ENCODE results near the gene FBF1. TPM values are rescaled to one million over a fixed set of nuclear protein-coding genes. Genes with fewer than 3 reads are reported as not detected.

FBF1 gene
- total and polyA plus RNA-seq, 4 experiments from 2014 or later = 3.7 to 42.7 (median 21.8) TPM

- peak overlapping the region; percentile 60 for H3K27ac ChIP-seq (ENCODE audit: low read depth, low read length)
- no peaks in the 10 kb centered on the region for H3K9me3 Mint-ChIP-seq
- peak overlapping the region; percentile 90 to 94 (median 93) for H3K27ac Mint-ChIP-seq
- H3K4me1 Mint-ChIP-seq = peaks cover 15 to 34% (median 25%) of the 10 kb centered on the region in 4 donors
- H3K4me3 Mint-ChIP-seq = peak overlapping the region in 7 of 8 donors; percentile 54 to 84 (median 67)
- no peaks in the 10 kb centered on the region for H3K36me3 Mint-ChIP-seq
- ChIA-PET CTCF (ENCODE audit: partially characterized antibody) (interaction anchor here (0.7 to 14.6 kb wide), 7 partner anchors 9 to 115 kb away, joined by 3 to 266 read pairs (median 3); partner anchors contain the start of genes TRIM47, TRIM65 and WBP2), POLR2A (ENCODE audit: partially characterized antibody) (interaction anchor here (0.7 to 23.4 kb wide), 10 partner anchors 9 to 115 kb away, joined by 3 to 563 read pairs (median 7); partner anchors contain the start of genes FBF1, TRIM47, TRIM65 and UNK)
- peaks cover 23% of the 10 kb centered on the region for H3K4me1 ChIP-seq (ENCODE audit: insufficient read depth, low read length)
- H3K9me3 ChIP-seq (ENCODE audit: control insufficient read depth in 1 of 2, low read length in 2 of 2) = no peaks in the 10 kb centered on the region
- DNase-seq = peak; percentile 44 to 82 (median 50)
- H3K36me3 ChIP-seq (ENCODE audit: insufficient read depth, low read length) = no peaks in the 10 kb centered on the region
- no peaks in the 10 kb centered on the region for H3K27me3 ChIP-seq (ENCODE audit: insufficient read depth, low read length)
- H3K27me3 Mint-ChIP-seq = no peaks in the 10 kb centered on the region
- intact Hi-C loops (cut with micrococcal nuclease) = no loop called here
- H3K4me3 ChIP-seq (ENCODE audit: low read length in 2 of 2) = no peak overlapping the region
Measured at GRCh38 chr17:75864448-75864871, 76.4 kb downstream of the FBF1 start.

GRCh38 chr17:75861927-75862317 lies 78.9 kb downstream of the FBF1 start:
- no peaks in the 10 kb centered on the region for H3K27me3 Mint-ChIP-seq
- no peak overlapping the region for H3K4me3 Mint-ChIP-seq
- peaks cover 22 to 47% (median 32%) of the 10 kb centered on the region in 4 donors for H3K4me1 Mint-ChIP-seq
- Histone ChIP-seq H3K4me3 (ENCODE audit: low read length in 2 of 2) (no peak overlapping the region), H3K27me3 (ENCODE audit: insufficient read depth, low read length) (no peaks in the 10 kb centered on the region), H3K9me3 (ENCODE audit: control insufficient read depth in 1 of 2, low read length in 2 of 2) (no peaks in the 10 kb centered on the region), H3K36me3 (ENCODE audit: insufficient read depth, low read length) (no peaks in the 10 kb centered on the region), H3K27ac (ENCODE audit: low read depth, low read length) (no peak overlapping the region), H3K4me1 (ENCODE audit: insufficient read depth, low read length) (peaks cover 33% of the 10 kb centered on the region)
- intact Hi-C loops (cut with micrococcal nuclease) = no loop called here
- ChIA-PET CTCF (ENCODE audit: partially characterized antibody) (interaction anchor here (1.0 to 14.6 kb wide), 13 partner anchors 10 to 573 kb away, joined by 3 to 266 read pairs (median 5); partner anchors contain the start of genes GALK1, MRPL38, SLC25A19 and TRIM47), POLR2A (ENCODE audit: partially characterized antibody) (interaction anchor here (1.0 to 23.4 kb wide), 7 partner anchors 14 to 97 kb away, joined by 3 to 563 read pairs (median 6); partner anchors contain the start of genes GALK1, TRIM47, TRIM65 and UNC13D)
- H3K27ac Mint-ChIP-seq = peak overlapping the region in 4 of 7 donors; percentile 56 to 93 (median 60)
- no peaks in the 10 kb centered on the region for H3K9me3 Mint-ChIP-seq
- no peak for DNase-seq
- no peaks in the 10 kb centered on the region for H3K36me3 Mint-ChIP-seq

Other genes with a start within 250 kb of the FBF1 start
- gene ITGB4, start 219.6 kb downstream of the FBF1 start, total RNA-seq = 1 to 10 TPM in 1 of 2 experiments, under 1 TPM in 1; 0.67 to 1.2 TPM
- gene ITGB4, start 219.6 kb downstream of the FBF1 start, polyA plus RNA-seq = under 1 TPM; 0.25 to 0.91 TPM
- 10 to 100 TPM; 25.7 to 25.9 TPM for gene GALK1, start 175.8 kb downstream of the FBF1 start, total RNA-seq
- gene GALK1, start 175.8 kb downstream of the FBF1 start, polyA plus RNA-seq = 10 to 100 TPM; 17.5 to 18.1 TPM
- gene UNK, start 156.2 kb downstream of the FBF1 start, total RNA-seq = 10 to 100 TPM; 45.8 to 48.1 TPM
- 10 to 100 TPM; 22.2 to 22.9 TPM for gene UNK, start 156.2 kb downstream of the FBF1 start, polyA plus RNA-seq
- 100 to 1,000 TPM; 161 to 171 TPM for gene UNC13D, start 96.6 kb downstream of the FBF1 start, total RNA-seq
- gene UNC13D, start 96.6 kb downstream of the FBF1 start, polyA plus RNA-seq = 10 to 100 TPM; 39.6 to 78.9 TPM
- 100 to 1,000 TPM; 159 to 160 TPM for gene WBP2, start 85.7 kb downstream of the FBF1 start, total RNA-seq
- 100 to 1,000 TPM in 1 of 2 donors, 10 to 100 TPM in 1; 80.3 to 127 TPM for gene WBP2, start 85.7 kb downstream of the FBF1 start, polyA plus RNA-seq
- 10 to 100 TPM; 17.5 to 22.6 TPM for gene TRIM47, start 62.5 kb downstream of the FBF1 start, total RNA-seq
- gene TRIM47, start 62.5 kb downstream of the FBF1 start, polyA plus RNA-seq = 10 to 100 TPM; 11.2 to 26.8 TPM
- gene TRIM65, start 44.1 kb downstream of the FBF1 start, total RNA-seq = 10 to 100 TPM; 36.5 to 36.9 TPM
- gene TRIM65, start 44.1 kb downstream of the FBF1 start, polyA plus RNA-seq = 10 to 100 TPM; 17.7 to 28.8 TPM
- gene MRPL38, start 36.2 kb downstream of the FBF1 start, total RNA-seq = 100 to 1,000 TPM; 126 to 142 TPM
- 10 to 100 TPM; 59.1 to 89.0 TPM for gene MRPL38, start 36.2 kb downstream of the FBF1 start, polyA plus RNA-seq
- gene ACOX1, start 38.1 kb upstream of the FBF1 start, total RNA-seq = 10 to 100 TPM; 30.4 to 31.7 TPM
- gene ACOX1, start 38.1 kb upstream of the FBF1 start, polyA plus RNA-seq = 10 to 100 TPM; 10.2 to 14.4 TPM
- gene TEN1, start 38.2 kb upstream of the FBF1 start, total RNA-seq = 10 to 100 TPM; 10.2 to 16.1 TPM
- gene TEN1, start 38.2 kb upstream of the FBF1 start, polyA plus RNA-seq = 10 to 100 TPM; 13.1 to 20.2 TPM
- gene CDK3, start 59.8 kb upstream of the FBF1 start, total RNA-seq = 1 to 10 TPM; 9.6 to 9.7 TPM
- gene CDK3, start 59.8 kb upstream of the FBF1 start, polyA plus RNA-seq = 1 to 10 TPM; 1.0 to 1.1 TPM
- not detected for gene EVPL, start 86.3 kb upstream of the FBF1 start, total RNA-seq
- gene EVPL, start 86.3 kb upstream of the FBF1 start, polyA plus RNA-seq = not detected
- gene SRP68, start 131.5 kb upstream of the FBF1 start, total RNA-seq = 10 to 100 TPM; 86.5 to 92.4 TPM
- gene SRP68, start 131.5 kb upstream of the FBF1 start, polyA plus RNA-seq = 10 to 100 TPM; 59.1 to 84.9 TPM
- not detected for gene GALR2, start 133.7 kb upstream of the FBF1 start, total RNA-seq
- gene GALR2, start 133.7 kb upstream of the FBF1 start, polyA plus RNA-seq = under 1 TPM in 1 of 2 donors, not detected in 1; 0.37 TPM
- under 1 TPM in 1 of 2 experiments, not detected in 1; 0.35 TPM for gene ZACN, start 138.1 kb upstream of the FBF1 start, total RNA-seq
- 1 to 10 TPM in 1 of 2 donors, not detected in 1; 1.0 TPM for gene ZACN, start 138.1 kb upstream of the FBF1 start, polyA plus RNA-seq
- 100 to 1,000 TPM; 183 to 184 TPM for gene EXOC7, start 162.7 kb upstream of the FBF1 start, total RNA-seq
- gene EXOC7, start 162.7 kb upstream of the FBF1 start, polyA plus RNA-seq = 10 to 100 TPM; 36.2 to 66.9 TPM
- gene FOXJ1, start 200.2 kb upstream of the FBF1 start, total RNA-seq = under 1 TPM; 0.19 to 0.20 TPM
- not detected for gene FOXJ1, start 200.2 kb upstream of the FBF1 start, polyA plus RNA-seq

Data from CD4-positive, alpha-beta memory T cell (primary cell).